HFFc6 (cell line): ENCODE measurements around the gene TAAR1. TPM values are rescaled to one million over a fixed set of nuclear protein-coding genes. Genes with fewer than 3 reads are reported as not detected.

Experiments used
- DNase-seq: peaks from one replicate; pipeline ENCODE4 v3.0.0-alpha.2; 2018
- H3K27ac Mint-ChIP-seq: 2 replicates; pipeline ENCODE4 v1.8.0; 2020; ENCODE audit warnings: mild to moderate bottlenecking, mixed read lengths
- H3K27me3 Mint-ChIP-seq: 2 replicates; pipeline ENCODE4 v1.8.0; 2021; ENCODE audit warnings: mild to moderate bottlenecking, moderate library complexity, mixed read lengths; ENCODE audit not compliant: insufficient read depth
- H3K36me3 Mint-ChIP-seq: 2 replicates; pipeline ENCODE4 v1.8.0; 2021; ENCODE audit warnings: low read depth, mixed read lengths
- H3K4me1 Mint-ChIP-seq: 2 replicates; pipeline ENCODE4 v1.8.0; 2020; ENCODE audit warnings: low read depth, mixed read lengths
- H3K4me3 Mint-ChIP-seq: 2 replicates; pipeline ENCODE4 v1.8.0; 2020; ENCODE audit warnings: mild to moderate bottlenecking, moderate library complexity, mixed read lengths
- H3K9me3 Mint-ChIP-seq: 2 replicates; pipeline ENCODE4 v1.8.0; 2020; ENCODE audit warnings: mild to moderate bottlenecking, mixed read lengths
- total RNA-seq, 6 experiments: library from RNA; stranded (reverse); fragmentation: NEBNext Ultra II Directional; extraction: Animal tissue kit (Norgen Biotek cat#: 25700); gene quantifications; 2 replicates in 1 of 6; 3 replicates in 5 of 6; pipeline ENCODE4 v1.2.3, GENCODE V29; 2021
- TF ChIP-seq, protein P1 (sequence below): fragments of 200-600 bp; sonication (generic); IDR thresholded peaks from 2 replicates; pipeline ENCODE4 v1.5.0; 2021; ENCODE audit warnings: antibody characterized with exemption, mild to moderate bottlenecking

Gene TAAR1
- total RNA-seq, 6 experiments from 2014 or later, result not detected

GRCh38 chr6:132673376-132674094, 14.6 kb upstream of the TAAR1 start:
- no peak for DNase-seq
- Mint-ChIP-seq H3K9me3 (no peaks in the 10 kb centered on the region), H3K27ac (no peak overlapping the region), H3K36me3 (no peaks in the 10 kb centered on the region), H3K4me1 (peaks cover 2% of the 10 kb centered on the region; the same call in 1 of the 2 replicates), H3K27me3 (peaks cover 6% of the 10 kb centered on the region), H3K4me3 (no peak overlapping the region)
- TF ChIP-seq, protein P1, sequence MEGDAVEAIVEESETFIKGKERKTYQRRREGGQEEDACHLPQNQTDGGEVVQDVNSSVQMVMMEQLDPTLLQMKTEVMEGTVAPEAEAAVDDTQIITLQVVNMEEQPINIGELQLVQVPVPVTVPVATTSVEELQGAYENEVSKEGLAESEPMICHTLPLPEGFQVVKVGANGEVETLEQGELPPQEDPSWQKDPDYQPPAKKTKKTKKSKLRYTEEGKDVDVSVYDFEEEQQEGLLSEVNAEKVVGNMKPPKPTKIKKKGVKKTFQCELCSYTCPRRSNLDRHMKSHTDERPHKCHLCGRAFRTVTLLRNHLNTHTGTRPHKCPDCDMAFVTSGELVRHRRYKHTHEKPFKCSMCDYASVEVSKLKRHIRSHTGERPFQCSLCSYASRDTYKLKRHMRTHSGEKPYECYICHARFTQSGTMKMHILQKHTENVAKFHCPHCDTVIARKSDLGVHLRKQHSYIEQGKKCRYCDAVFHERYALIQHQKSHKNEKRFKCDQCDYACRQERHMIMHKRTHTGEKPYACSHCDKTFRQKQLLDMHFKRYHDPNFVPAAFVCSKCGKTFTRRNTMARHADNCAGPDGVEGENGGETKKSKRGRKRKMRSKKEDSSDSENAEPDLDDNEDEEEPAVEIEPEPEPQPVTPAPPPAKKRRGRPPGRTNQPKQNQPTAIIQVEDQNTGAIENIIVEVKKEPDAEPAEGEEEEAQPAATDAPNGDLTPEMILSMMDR, result no peak

- Mint-ChIP-seq H3K36me3 (no peaks in the 10 kb centered on the region), H3K27me3 (peaks cover 8% of the 10 kb centered on the region), H3K9me3 (no peaks in the 10 kb centered on the region), H3K4me1 (no peaks in the 10 kb centered on the region), H3K27ac (no peak overlapping the region), H3K4me3 (no peak overlapping the region)
- no peak for DNase-seq
- TF ChIP-seq, protein P1, result no peak
These were observed 12.3 kb upstream of the TAAR1 start for GRCh38 chr6:132671295-132671694.

DNA sequence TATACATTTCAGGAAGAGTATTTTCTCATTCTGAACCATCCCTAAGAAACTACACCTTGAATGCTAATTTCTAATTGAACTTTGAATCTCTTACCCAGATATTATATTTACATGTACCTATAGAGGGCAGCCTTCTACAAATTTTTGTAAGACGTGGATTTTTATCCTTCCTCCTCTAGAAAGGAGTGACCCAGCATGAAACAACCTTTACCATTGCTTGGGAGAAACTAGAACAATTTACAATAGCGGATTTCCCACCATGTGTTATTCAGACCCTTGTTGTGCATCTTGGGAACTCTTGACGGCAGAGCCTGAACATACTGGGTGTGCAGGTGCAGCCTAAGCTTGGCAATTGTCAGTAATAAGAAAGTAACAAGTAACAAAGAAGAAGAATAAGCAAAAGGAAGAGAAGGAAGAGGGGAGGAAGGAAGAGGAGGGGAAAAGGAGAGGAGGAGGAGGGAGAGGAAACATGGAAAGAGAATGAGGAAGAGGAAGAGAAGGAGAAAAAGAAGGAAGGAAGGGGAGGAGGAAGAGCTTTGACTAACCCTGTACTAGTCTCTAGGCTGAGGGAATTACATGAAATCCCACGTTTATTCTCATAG, 10.8 kb upstream of the TAAR1 start:
- Mint-ChIP-seq H3K27me3 (peaks cover 4% of the 10 kb centered on the region), H3K36me3 (no peaks in the 10 kb centered on the region), H3K9me3 (no peaks in the 10 kb centered on the region), H3K4me1 (no peaks in the 10 kb centered on the region), H3K4me3 (no peak overlapping the region), H3K27ac (no peak overlapping the region)
- DNase-seq, result peak; percentile 46
- TF ChIP-seq, protein P1, result peak; percentile 83

DNA sequence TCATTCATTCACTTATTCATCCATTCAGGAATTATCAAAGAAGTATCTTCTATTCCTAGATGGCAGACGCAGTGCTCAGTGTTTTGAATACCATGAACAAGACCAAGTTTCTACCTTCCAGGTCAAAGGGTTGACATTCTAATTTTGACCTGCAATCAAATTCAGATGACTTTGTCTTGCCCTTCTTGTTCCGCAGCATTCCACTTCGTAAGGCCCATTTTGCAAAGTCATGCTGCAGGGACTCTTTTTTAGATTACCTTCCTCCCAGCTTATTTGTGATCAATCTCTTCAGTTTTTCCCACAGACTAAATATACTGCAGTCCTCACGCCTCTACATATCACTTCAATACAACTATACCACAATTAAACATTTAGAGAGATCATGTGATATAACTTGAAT, 7.1 kb upstream of the TAAR1 start:
- TF ChIP-seq, protein P1, result no peak
- Mint-ChIP-seq H3K27ac (no peak overlapping the region), H3K27me3 (peaks cover 13% of the 10 kb centered on the region), H3K9me3 (no peaks in the 10 kb centered on the region), H3K4me1 (no peaks in the 10 kb centered on the region), H3K4me3 (no peak overlapping the region), H3K36me3 (no peaks in the 10 kb centered on the region)
- no peak for DNase-seq

- Mint-ChIP-seq H3K36me3 (no peaks in the 10 kb centered on the region), H3K9me3 (no peaks in the 10 kb centered on the region), H3K27ac (no peak overlapping the region), H3K27me3 (peaks cover 18% of the 10 kb centered on the region), H3K4me1 (no peaks in the 10 kb centered on the region), H3K4me3 (no peak overlapping the region)
- DNase-seq, result no peak
- TF ChIP-seq, protein P1, result no peak
These were observed 5.5 kb upstream of the TAAR1 start for GRCh38 chr6:132664309-132665034.
